GM12872 (cell line): ENCODE measurements around the gene BACH2.

ENCODE experiments used
- CTCF ChIP-seq: IDR thresholded peaks from 3 replicates; pipeline ENCODE4 v1.5.1; 2011; ENCODE audit warnings: low read depth, mild to moderate bottlenecking, low read length, moderate library complexity; ENCODE audit not compliant: insufficient read depth

The BACH2 gene

GRCh38 chr6:90192857-90193256, 103.8 kb downstream of the BACH2 start:
- no peak for TF ChIP-seq CTCF

DNA sequence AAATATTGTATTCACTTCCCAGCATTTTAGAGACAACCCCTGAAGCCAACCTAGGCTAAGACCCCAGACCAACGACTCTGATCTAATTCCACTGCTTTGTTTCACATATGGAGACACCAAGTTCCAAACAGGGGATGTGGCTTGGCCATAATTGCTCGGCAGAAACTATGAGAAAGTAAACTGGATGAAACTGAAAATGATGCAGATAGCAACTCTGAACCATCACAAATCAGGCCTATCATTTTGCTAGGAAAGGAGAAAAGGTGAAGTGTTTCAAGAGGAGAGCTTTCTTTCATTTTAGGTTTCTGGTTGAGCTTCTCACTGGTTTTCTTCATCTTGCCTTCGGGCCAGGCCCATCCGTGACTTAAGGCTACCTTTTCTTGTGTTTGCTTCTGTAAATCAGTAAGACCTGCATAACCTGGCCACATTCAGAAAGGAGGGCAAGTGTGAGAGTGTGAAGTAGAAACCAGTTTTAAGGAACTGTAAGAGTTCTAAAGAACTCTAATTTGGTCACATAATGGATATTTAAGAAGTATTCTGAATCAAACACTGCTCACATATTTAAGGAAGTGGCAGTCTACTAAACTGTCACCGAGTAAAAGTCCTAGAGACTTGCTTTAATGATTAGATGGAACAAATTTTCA, 105.8 kb downstream of the BACH2 start:
- no peak for TF ChIP-seq CTCF

DNA sequence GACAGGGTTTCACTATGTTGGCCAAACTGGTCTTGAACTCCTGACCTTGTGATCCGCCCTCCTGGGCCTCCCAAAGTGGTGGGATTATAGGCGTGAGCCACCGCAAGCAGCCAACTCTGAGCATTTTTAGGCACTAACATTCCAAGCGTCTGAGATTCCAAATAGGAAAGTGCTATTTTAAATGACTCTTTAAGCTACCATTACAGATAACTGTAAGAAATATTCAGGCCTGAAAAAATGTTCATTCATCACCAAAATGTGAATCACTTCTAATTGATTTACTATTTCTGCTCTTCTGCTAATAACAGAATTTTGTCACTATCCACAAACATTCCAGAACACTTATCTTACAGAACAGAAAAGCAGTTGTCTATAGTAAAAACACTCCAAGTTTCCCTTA, 106.5 kb downstream of the BACH2 start:
- TF ChIP-seq CTCF, result no peak

- TF ChIP-seq CTCF, result no peak
These were observed 109.1 kb downstream of the BACH2 start for GRCh38 chr6:90187437-90188121.

GRCh38 chr6:90186637-90187371, 109.8 kb downstream of the BACH2 start:
- no peak for TF ChIP-seq CTCF

GRCh38 chr6:90186026-90186425, 110.6 kb downstream of the BACH2 start:
- no peak for TF ChIP-seq CTCF
